ENCODE results near the gene PTPN6. TPM values are rescaled to one million over a fixed set of nuclear protein-coding genes. Genes with fewer than 3 reads are reported as not detected.

Gene PTPN6
- total and polyA plus RNA-seq, 10 of the 15 experiments (the other 5 are each of a cell fraction or from before 2014, with no cell fraction given): 229 to 457 (median 370) TPM

DNA sequence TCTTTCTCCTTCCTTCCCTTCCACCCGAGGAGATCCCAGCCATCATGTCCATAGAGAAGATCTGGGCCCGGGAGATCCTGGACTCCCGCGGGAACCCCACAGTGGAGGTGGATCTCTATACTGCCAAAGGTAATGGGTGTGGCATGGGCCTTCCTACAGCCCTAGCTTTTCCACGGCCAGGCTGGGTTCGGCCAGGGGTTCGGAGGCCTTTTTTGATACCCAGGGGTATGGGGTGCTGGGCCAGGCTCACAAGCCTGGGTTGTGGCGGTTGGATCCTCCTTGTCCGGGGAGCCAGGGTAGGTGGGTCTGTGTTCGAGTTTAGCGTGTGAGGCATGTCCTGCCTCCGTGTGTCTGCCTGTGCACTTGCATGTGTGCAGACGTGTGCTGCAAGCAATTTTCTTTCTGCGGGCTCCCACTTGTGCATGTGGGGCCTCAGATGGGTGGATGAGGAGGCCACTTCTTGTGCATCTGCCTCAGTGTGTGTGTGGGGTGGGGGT, 35.3 kb upstream of the PTPN6 start:
- Histone ChIP-seq H3K9me3 (replicated peaks; ENCODE audit: control insufficient read depth, insufficient read depth, low read length) (no peaks in the 10 kb centered on the region), H3K79me2 (ENCODE audit: control insufficient read depth, insufficient read depth, low read length) (peaks cover 23% of the 10 kb centered on the region), H4K20me1 (ENCODE audit: control insufficient read depth, insufficient read depth) (no peaks in the 10 kb centered on the region), H3K4me2 (ENCODE audit: control insufficient read depth, insufficient read depth) (peak overlapping the region; percentile 97; the same call in 1 of the 2 replicates), H3K9ac (ENCODE audit: control insufficient read depth, insufficient read depth, low read length) (no peak overlapping the region), H3K27me3 (replicated peaks in 1 of 2; ENCODE audit: control insufficient read depth in 2 of 2, insufficient read depth in 2 of 2, low read length in 1 of 2) (no peaks in the 10 kb centered on the region), H3K36me3 (ENCODE audit: control insufficient read depth in 2 of 2, insufficient read depth in 2 of 2, low read length in 1 of 2) (peaks cover 2 to 6% of the 10 kb centered on the region in 2 experiments; a peak in 2 of 4 replicates), H3K27ac (ENCODE audit: control insufficient read depth, insufficient read depth) (no peak overlapping the region), H2AFZ (ENCODE audit: control insufficient read depth, low read depth, low read length) (no peak overlapping the region), H3K4me1 (ENCODE audit: control insufficient read depth, insufficient read depth, low read length) (peaks cover 11% of the 10 kb centered on the region), H3K4me3 (peak overlapping the region; percentile 100)
- ChIA-PET SMC1A (ENCODE audit: uncharacterized antibody, unreplicated experiment) (interaction anchor here (0.8 to 3.1 kb wide), 2 partner anchors 24 to 29 kb away, joined by 3 to 16 read pairs; no protein-coding TSS in a partner anchor), POLR2A (interaction anchor here (0.7 to 2.2 kb wide), 7 partner anchors 9 to 65 kb away, joined by 3 to 9 read pairs (median 3); partner anchors contain the start of genes C12orf57, CDCA3, RNU7-1 and SPSB2), CTCF (interaction anchor here (0.6 to 4.6 kb wide), 4 partner anchors 9 to 46 kb away, joined by 3 to 20 read pairs (median 11); partner anchors contain the start of gene SPSB2), RAD21 (ENCODE audit: unreplicated experiment) (interaction anchor here (0.7 kb wide), 1 partner anchor 24 kb away, joined by 3 read pairs; no protein-coding TSS in a partner anchor)
- in situ Hi-C loops (cut with MboI) (no loop called here), intact Hi-C loops (cut with micrococcal nuclease; ENCODE audit: unreplicated experiment) (no loop called here)
- FAIRE-seq (no peak), ATAC-seq (no peak), DNase-seq (ENCODE audit: low read depth, low spot score) (no peak)
- BruUV-seq (replicated peaks): no TSS peak
- 82% methylated on average over 13 of the region's 14 CpGs for WGBS (ENCODE audit: insufficient coverage, insufficient replicate concordance, low lambda C conversion rate, missing lambda C conversion rate)
- TF ChIP-seq KAT2A (conservative IDR thresholded peaks at IDR 0.05; ENCODE audit: control insufficient read depth, low read depth, low read length): no peak
- no peak for TF ChIP-seq GABPA (IDR thresholded peaks at IDR 0.05; ENCODE audit: low read depth)
- TF ChIP-seq SMAD5 (IDR thresholded peaks at IDR 0.05; ENCODE audit: low read depth): no peak
- no peak for TF ChIP-seq SREBF2 (IDR thresholded peaks at IDR 0.05; ENCODE audit: low read length)
- no peak for TF ChIP-seq SP1 (IDR thresholded peaks at IDR 0.05; ENCODE audit: low read depth, low read length)
- no peak for TF ChIP-seq SMAD1 (IDR thresholded peaks at IDR 0.05; ENCODE audit: low read depth, partially characterized antibody)
- TF ChIP-seq IKZF1 (conservative IDR thresholded peaks at IDR 0.05): no peak
- TF ChIP-seq MEF2B (IDR thresholded peaks at IDR 0.05; ENCODE audit: partially characterized antibody, poor library complexity, severe bottlenecking): no peak
- TF ChIP-seq, protein P1, sequence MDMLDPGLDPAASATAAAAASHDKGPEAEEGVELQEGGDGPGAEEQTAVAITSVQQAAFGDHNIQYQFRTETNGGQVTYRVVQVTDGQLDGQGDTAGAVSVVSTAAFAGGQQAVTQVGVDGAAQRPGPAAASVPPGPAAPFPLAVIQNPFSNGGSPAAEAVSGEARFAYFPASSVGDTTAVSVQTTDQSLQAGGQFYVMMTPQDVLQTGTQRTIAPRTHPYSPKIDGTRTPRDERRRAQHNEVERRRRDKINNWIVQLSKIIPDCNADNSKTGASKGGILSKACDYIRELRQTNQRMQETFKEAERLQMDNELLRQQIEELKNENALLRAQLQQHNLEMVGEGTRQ (IDR thresholded peaks at IDR 0.05; ENCODE audit: borderline replicate concordance, low read depth, low read length): no peak
- TF ChIP-seq MLLT1 (IDR thresholded peaks at IDR 0.05): no peak
- no peak for TF ChIP-seq BHLHE40 (IDR thresholded peaks at IDR 0.05; ENCODE audit: borderline replicate concordance in 1 of 2, low read depth in 2 of 2, low read length in 1 of 2)
- TF ChIP-seq ESRRA (IDR thresholded peaks at IDR 0.05; ENCODE audit: low read length): no peak
- TF ChIP-seq, protein P2, sequence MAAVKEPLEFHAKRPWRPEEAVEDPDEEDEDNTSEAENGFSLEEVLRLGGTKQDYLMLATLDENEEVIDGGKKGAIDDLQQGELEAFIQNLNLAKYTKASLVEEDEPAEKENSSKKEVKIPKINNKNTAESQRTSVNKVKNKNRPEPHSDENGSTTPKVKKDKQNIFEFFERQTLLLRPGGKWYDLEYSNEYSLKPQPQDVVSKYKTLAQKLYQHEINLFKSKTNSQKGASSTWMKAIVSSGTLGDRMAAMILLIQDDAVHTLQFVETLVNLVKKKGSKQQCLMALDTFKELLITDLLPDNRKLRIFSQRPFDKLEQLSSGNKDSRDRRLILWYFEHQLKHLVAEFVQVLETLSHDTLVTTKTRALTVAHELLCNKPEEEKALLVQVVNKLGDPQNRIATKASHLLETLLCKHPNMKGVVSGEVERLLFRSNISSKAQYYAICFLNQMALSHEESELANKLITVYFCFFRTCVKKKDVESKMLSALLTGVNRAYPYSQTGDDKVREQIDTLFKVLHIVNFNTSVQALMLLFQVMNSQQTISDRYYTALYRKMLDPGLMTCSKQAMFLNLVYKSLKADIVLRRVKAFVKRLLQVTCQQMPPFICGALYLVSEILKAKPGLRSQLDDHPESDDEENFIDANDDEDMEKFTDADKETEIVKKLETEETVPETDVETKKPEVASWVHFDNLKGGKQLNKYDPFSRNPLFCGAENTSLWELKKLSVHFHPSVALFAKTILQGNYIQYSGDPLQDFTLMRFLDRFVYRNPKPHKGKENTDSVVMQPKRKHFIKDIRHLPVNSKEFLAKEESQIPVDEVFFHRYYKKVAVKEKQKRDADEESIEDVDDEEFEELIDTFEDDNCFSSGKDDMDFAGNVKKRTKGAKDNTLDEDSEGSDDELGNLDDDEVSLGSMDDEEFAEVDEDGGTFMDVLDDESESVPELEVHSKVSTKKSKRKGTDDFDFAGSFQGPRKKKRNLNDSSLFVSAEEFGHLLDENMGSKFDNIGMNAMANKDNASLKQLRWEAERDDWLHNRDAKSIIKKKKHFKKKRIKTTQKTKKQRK (IDR thresholded peaks at IDR 0.05; ENCODE audit: low read depth, low read length): no peak
- TF ChIP-seq, protein P3, sequence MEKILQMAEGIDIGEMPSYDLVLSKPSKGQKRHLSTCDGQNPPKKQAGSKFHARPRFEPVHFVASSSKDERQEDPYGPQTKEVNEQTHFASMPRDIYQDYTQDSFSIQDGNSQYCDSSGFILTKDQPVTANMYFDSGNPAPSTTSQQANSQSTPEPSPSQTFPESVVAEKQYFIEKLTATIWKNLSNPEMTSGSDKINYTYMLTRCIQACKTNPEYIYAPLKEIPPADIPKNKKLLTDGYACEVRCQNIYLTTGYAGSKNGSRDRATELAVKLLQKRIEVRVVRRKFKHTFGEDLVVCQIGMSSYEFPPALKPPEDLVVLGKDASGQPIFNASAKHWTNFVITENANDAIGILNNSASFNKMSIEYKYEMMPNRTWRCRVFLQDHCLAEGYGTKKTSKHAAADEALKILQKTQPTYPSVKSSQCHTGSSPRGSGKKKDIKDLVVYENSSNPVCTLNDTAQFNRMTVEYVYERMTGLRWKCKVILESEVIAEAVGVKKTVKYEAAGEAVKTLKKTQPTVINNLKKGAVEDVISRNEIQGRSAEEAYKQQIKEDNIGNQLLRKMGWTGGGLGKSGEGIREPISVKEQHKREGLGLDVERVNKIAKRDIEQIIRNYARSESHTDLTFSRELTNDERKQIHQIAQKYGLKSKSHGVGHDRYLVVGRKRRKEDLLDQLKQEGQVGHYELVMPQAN (conservative IDR thresholded peaks at IDR 0.05): no peak
- no peak for TF ChIP-seq LARP7 (IDR thresholded peaks at IDR 0.05)
- no peak for TF ChIP-seq TCF7 (IDR thresholded peaks at IDR 0.05; ENCODE audit: borderline replicate concordance)
- TF ChIP-seq BACH1 (IDR thresholded peaks at IDR 0.05; ENCODE audit: borderline replicate concordance): no peak

Measured in GM12878 (cell line).